GM21515 (cell line): Measurements from ENCODE around the gene CYLD.

Experiments used
- ATAC-seq: cut with Tn5 transposase; IDR thresholded peaks from one replicate; pipeline ENCODE4 v1.9.1; 2021; ENCODE audit not compliant: unreplicated experiment

Gene CYLD

DNA sequence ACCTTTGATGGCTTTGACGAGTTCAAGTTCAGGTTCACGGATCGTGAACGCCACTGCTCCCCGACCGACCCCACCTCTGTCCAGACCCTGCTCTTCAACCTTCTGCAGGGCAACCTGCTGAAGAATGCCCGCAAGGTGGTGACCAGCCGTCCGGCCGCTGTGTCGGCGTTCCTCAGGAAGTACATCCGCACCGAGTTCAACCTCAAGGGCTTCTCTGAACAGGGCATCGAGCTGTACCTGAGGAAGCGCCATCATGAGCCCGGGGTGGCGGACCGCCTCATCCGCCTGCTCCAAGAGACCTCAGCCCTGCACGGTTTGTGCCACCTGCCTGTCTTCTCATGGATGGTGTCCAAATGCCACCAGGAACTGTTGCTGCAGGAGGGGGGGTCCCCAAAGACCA, 30.8 kb upstream of the CYLD start:
- no peak for ATAC-seq

DNA sequence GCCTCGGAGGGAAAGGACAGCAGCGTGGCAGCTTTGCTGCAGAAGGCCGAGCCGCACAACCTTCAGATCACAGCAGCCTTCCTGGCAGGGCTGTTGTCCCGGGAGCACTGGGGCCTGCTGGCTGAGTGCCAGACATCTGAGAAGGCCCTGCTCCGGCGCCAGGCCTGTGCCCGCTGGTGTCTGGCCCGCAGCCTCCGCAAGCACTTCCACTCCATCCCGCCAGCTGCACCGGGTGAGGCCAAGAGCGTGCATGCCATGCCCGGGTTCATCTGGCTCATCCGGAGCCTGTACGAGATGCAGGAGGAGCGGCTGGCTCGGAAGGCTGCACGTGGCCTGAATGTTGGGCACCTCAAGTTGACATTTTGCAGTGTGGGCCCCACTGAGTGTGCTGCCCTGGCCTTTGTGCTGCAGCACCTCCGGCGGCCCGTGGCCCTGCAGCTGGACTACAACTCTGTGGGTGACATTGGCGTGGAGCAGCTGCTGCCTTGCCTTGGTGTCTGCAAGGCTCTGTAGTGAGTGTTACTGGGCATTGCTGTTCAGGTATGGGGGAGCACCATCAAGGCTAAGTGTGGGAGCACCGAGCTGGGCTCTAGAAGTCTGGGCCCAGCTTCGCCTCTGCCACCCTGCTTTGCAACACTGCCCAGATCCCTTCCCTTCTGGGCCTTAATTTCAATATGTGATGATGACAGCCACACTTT, 29.9 kb upstream of the CYLD start:
- no peak for ATAC-seq

DNA sequence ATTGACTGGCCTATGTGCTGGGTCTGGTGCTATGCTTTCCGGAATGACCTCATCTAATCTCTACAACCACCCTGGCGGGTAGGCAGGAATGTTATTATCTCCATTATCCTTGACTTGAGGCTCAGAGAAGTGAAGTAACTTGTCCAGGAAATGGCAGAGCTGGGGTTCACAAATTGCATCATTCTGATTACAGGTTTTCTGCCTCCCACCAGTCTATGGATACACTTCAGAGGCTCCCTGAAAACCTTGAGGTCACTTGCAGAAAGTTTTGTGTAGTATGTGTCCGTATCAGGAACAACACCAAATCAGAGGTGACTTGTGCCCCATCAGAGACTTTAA, 29.4 kb upstream of the CYLD start:
- ATAC-seq, result no peak

DNA sequence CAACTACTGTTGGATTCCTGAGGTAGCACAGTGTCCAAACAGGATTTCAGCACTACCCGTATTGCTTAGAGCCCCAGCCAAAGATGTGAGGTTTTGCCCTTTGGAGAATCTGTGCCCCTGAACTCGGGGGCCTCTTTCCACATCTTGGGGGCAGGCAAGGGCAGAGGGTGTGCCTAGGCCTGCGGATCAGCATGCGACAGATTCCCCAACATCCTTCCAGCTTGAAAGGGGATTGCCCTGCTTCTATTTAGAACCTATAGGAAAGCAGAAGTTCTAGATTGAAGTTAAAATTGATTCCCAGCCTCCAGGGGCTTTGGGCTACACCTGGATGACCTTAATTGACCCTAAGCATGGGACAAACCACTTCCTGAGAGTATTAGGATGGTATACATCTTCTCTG, 28.9 kb upstream of the CYLD start:
- ATAC-seq, result no peak

DNA sequence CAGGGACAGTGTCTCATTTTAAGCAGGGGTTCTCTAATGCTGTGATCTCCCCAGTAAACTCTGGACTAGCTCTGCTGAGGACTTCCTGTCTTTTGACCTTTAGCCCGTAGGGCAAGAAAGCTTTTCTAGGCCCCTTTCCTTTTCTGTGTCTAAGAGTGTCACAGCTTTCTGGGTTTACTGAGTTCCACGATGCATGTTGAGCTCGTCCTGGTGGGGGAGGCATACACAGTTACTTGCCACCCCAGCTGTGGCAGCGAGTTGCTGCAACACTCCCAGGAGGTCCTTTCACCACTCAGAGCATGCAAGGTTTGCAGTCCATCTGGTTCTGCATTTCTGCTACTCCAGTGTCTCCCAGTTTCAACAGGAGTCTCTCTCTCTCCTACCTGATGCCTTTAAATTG, 24.8 kb upstream of the CYLD start:
- ATAC-seq, result no peak

DNA sequence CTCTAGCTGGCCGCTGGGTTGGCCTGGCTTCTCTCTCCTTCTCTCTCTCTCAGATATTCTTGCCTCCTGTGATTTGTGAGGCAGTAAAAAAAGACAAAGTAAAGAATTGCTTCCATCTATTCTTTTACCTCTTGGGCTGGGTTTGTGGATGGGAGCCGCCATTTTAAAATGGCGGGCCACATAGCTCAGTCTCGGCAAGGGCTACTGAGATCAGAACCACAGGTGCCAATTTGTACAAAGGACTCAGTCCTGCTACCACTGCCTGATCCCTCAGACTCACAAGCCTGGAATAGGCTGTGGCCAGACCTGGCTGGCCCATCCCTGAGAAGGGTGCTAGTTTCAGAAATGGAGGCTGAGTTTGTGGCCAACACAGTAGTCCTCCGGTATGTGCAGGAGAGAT, 24.4 kb upstream of the CYLD start:
- ATAC-seq, result no peak

DNA sequence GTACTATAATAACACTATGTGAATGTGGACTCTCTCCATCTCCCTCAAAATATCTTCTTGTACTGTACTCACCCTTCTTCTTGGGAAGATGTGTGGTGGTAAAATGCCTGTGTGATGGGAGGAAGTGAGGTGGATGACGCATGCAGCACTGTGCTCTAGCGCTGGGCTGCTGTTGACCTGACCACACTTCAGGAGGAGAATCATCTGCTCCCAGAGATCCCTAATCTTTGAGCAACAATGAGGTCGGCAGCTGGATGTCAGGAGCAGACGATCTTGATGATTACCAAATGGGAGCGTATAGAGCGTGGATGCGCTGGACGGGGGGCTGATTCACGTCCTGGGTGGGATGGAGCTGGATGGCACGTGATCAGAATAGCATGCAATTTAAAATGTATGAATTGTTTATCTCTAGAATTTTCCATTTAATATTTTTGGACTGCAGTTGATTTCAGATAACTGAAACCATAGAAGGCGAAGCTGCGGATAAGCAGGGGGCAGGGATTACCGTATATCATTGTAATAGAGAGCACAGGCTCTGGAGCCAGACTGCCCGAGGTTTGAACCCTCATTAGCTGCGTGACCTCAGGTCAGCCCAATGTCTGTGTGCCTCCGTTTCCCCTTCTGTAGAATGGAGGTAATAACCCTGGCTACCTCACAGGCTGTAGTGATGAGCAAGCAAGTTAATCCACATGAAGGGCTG, 23.7 kb upstream of the CYLD start:
- ATAC-seq, result no peak

DNA sequence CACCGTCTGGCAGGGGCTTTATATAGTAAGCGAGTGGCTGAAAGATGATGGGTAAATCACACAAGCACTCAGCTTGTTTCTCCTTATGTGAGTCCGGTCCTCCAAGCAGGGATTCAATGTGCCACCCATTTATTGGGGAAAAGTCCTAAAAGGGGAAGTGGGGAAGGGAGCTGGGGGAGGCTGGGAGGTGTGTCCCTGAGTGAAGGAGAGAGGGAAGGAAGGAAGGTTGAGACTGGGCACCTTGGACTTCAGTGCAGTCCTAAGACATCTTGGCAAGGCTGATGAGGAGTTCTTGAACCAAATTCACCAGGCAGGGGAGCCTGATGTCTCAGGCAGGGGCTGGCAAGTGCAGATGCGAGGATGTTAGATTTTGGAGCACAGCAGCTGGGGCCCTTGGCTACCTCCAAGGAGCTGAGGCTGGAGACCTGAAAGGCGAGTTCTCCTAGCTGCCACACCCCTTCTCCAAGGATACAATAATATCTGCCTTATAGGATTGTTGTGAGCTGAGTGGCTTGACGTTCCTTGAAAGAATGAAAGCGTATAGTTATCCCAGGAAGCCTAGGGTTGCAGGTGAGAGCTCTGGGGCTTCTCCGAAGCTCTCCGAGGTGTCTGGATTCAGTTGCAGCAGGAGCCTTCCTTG, 23.0 kb upstream of the CYLD start:
- ATAC-seq, result no peak

DNA sequence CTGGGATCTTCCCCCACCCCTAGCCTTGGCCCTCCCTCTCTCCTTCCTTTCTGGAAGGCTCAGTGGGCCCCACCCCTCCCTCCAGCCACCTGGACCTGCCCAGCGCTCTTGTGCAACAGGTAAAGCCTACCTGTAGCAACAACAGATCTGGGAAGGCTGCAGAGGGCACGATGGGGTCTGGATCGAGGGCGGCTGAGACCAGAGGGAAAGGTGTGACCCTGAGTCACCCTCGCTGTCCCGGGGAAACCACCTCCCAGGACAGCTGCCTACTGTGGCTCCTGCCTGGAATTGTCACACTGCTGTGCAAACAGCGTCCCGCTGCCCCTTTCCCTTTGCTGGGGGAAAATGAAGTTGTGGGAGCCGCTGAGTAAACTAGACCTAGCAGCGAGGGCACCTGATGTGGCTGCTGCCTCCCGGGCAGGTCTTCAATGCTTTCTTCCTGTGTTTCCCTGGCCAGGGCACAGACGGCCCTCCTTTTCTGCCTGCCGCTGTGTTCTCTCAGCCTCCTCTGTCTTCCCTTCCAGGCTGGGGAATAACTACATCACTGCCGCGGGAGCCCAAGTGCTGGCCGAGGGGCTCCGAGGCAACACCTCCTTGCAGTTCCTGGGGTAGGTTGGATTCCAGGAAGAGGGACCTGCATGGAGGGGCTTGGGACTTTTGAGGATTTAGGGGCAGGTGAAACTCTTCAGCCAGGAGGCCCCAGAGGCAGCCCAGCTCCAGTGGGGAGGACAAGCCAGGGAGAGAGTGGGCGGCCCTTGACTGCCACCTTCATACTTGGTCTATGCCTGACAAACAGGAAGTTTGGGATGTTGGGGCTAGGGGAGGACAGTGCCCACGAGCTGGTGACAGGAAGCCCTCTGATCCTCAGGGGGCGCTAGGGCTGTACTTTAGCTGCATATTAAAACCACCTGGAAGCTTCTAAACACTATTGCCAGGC, 22.2 kb upstream of the CYLD start:
- no peak for ATAC-seq

DNA sequence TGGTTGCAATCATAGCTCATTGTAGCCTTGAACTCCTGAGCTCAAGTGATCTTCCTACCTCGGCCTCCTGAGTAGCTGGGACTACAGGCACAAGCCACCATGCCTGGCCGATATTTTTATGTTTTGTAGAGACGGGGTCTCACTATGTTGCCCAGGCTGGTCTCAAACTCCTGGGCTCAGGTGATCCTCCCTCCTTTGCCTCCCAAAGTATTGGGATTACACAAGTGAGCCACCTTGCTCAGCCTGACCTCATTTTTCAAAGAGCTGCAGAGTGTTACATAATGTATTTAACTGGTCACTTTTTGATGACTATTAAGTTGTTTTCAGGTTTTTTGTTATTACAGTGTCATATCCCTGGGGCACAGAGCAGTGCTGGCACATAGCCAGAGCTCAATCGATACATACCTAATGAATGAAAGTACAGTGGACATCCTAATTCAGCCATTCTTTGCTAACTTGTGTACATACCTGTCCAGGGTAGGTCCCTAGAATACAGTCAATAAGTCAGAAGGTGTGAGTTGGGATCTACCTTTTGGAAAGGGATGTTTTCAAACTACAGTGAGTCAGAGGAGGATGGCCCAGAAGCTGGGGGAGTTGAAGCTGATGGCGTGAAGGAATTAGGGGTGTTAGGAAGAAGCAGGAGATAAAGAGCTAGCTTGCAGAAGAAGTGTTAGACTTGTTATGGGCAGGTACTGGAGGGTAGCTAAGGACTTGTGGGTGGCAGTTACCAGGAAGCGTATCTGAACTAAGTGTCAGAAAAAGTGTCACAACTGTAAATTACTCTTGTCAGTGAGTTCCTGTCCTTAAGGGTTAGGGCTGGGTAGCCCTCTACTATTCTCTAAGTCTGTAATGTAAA, 20.1 kb upstream of the CYLD start:
- no peak for ATAC-seq

DNA sequence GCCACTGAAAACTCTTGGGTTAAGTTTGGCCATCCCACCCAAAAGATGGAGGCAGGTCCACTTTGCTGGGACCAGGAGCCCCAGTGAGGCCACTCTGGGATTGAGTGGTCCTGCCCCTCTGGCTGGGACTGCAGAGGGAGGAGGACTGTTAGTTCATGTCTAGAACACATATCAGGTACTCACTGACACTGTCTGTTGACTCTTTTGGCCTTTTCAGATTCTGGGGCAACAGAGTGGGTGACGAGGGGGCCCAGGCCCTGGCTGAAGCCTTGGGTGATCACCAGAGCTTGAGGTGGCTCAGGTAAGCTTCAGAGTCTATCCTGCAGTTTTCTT, 19.5 kb upstream of the CYLD start:
- no peak for ATAC-seq

DNA sequence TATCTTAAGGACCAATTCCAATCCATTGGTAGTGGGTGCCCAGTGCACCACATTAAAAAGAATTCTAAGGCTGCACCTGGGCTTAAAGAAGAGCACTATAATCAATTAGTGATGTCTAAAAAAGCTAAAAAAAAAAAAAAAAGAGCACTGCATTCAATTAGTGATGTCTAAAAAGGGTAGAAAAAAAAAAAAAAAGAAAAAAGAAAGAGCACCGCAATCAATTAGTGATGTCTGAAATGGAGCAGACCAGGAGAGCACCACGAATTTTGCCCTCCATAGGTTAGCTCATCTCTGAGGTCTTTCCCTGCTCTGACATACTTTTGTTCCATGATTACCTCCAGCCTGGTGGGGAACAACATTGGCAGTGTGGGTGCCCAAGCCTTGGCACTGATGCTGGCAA, 18.9 kb upstream of the CYLD start:
- ATAC-seq, result no peak

DNA sequence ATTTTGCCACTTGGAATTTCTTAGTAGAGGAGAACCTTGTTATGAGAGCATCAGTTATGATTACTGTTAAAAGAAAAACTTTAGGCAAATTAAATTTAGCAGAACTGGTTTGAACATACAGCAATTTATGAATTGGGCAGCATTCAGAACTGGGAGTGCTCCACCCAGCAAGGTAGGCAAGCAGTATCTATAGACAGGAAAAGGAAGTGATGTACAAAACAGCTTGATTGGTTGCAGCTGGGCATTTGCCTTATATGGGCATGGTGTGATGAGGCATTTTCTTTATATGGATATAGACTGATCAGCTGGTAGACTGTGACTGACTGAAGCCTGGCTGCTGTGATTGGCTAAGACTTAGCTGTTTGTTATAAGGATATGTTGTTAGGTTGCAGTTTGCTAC, 17.6 kb upstream of the CYLD start:
- no peak for ATAC-seq

DNA sequence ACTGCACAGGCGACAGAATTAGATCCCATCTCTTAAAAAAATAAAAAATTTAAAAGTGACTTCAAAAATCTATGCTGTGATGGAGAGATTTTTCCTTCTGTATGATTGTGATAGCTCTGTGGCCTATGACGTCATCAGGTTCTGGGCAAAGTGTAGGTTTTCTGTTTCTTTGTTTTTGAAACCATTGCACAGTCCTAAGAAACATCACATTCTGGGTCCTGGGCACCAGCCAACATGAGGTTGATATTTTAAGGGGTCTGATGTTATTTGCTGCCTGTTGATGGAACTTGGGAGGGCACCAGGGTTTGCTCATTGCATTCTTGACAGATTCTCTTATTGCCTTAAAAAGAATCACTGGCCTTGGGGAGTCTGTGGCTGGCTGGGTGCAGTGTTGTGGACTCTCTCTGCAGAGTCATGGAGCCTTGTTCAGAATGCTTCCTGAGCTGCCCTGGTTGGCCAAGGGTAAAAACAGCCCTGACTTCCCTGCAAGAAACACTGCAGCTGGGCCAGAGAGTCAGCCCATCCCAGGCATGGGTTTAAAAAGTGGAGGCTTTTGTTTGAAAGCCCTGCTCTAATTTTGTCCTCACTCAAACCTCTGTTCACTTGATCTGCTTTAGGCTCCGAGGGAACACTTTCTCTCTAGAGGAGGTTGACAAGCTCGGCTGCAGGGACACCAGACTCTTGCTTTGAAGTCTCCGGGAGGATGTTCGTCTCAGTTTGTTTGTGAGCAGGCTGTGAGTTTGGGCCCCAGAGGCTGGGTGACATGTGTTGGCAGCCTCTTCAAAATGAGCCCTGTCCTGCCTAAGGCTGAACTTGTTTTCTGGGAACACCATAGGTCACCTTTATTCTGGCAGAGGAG, 10.5 kb upstream of the CYLD start:
- ATAC-seq, result no peak

DNA sequence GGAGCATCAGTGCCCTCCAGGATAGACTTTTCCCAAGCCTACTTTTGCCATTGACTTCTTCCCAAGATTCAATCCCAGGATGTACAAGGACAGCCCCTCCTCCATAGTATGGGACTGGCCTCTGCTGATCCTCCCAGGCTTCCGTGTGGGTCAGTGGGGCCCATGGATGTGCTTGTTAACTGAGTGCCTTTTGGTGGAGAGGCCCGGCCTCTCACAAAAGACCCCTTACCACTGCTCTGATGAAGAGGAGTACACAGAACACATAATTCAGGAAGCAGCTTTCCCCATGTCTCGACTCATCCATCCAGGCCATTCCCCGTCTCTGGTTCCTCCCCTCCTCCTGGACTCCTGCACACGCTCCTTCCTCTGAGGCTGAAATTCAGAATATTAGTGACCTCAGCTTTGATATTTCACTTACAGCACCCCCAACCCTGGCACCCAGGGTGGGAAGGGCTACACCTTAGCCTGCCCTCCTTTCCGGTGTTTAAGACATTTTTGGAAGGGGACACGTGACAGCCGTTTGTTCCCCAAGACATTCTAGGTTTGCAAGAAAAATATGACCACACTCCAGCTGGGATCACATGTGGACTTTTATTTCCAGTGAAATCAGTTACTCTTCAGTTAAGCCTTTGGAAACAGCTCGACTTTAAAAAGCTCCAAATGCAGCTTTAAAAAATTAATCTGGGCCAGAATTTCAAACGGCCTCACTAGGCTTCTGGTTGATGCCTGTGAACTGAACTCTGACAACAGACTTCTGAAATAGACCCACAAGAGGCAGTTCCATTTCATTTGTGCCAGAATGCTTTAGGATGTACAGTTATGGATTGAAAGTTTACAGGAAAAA, 9.7 kb upstream of the CYLD start:
- no peak for ATAC-seq

DNA sequence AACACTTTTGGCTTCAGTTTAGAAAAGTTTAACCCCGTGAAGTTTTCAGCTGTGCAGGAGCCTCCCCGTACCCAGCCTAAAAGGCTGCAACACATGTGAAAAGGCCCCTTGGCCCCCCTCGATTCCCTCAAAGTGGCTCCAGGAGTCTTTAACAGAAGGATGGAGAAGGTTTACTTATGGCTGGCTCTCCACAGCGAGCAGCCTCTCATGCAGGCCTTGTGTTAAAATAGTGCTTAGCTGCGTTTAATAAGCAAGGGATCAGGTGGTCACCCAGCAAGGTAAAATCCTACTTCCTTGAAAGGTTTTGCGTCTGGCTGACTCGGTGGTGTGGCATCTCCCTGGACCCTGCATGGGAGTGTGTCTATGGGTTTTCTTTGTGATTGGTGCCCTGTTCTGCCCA, 8.4 kb upstream of the CYLD start:
- ATAC-seq, result no peak

DNA sequence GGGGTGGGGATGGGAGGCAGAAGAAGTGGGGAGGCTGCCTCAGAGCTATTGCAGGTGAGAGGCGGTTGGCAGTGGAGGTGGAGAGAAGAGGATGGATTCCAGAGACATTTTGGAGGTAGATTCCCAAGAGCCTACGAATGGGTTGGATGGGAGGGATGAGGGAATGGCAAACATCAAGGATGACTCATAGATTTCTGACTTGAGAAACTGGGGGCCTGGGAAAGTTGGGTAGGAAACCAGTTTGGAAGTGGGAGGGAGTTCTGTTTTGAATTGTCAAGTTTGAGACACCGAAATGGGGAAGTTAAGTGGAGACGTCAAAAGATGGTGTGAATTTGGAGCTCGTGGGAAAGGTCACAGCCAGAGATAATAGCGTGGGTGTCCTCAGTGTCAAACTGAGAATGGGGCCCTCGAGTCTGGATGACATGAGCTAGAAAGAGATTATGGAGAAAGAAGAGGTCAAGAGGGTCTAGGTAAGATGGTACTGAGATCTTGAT, 6.2 kb upstream of the CYLD start:
- no peak for ATAC-seq

DNA sequence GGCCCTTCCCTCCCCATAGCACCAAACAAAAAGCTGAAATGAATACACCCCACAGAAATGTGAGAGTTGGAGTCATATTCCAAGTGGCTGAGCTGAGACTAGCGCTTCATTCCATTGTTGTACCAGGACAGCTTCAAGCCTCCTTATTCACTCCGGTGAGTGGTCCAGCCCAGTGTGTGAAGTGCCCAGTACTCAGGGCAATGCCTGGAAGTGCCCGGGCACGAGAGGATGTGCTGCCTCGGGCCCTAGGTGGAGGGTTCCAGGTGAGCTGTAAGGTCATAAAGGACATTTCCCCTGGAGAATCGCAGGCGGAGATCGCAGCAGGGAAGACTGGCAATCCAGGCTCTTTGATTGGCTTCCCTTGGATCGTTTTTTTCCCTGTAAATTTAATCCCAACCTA, 5.4 kb upstream of the CYLD start:
- ATAC-seq, result no peak
